GM18511 (cell line): ENCODE data around the gene MYH6.

Experiments
- ATAC-seq: cut with Tn5 transposase; IDR thresholded peaks from one replicate; pipeline ENCODE4 v1.9.1; 2021; ENCODE audit warnings: mild to moderate bottlenecking, moderate library complexity; ENCODE audit not compliant: unreplicated experiment

Gene MYH6

DNA sequence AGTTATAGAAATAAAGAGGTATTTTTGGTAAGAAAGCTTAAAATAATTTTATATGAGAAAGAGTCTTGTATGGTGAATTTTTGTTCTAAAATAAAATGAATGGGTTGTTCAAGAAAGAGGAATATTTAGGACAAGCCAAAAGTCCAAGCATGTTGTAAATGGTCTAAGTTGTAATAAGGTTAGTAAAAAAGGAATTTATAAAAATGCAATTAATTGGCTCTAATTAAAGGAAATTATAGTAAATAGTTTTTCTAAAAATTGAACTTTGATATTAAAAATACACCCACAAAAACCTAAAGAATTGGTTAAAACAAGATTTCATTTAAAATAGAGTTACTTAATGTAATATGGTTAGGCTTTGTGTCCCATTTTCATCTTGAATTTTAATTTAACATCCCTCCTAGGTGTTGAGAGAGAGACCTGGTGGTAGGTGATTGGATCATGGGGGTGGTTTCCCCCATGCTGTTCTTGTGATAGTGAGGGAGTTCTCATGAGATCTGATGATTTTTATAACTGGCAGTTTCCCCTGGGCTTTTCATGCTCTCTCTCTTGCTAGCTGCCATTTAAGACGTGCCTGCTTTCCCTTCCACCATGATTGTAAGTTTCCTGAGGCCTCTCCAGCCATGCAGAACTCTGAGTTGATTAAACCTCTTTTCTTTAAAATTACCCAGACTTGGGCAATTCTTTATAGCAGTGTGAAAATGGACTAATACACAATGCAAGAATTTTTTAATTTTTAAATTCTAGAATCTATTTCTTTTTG is 68.4 kb downstream of the MYH6 start:
- no peak for ATAC-seq

DNA sequence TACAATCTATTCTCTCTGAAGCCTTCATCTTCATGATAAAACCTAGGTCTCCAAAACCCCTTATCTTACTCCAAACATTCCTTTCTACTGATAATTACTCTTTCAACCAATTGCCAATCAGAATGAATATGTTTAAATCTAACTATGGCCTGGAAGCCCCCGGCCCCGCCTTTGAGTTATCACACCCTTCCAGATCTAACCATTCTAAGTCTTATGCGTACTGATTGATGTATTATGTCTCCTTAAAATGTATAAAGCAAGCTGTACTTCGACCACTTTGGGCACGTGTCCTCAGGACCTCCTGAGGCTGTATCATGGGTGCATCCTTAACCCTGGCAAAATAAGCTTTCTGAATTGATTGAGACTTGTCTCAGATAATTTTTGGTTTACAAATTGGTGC is 72.5 kb downstream of the MYH6 start:
- ATAC-seq: no peak
